ENCODE data around the gene ELAVL4. TPM values are rescaled to one million over a fixed set of nuclear protein-coding genes. Genes with fewer than 3 reads are reported as not detected.

The ELAVL4 gene
- total RNA-seq, 1 experiment from 2014 or later, result not detected

- intact Hi-C loops (cut with micrococcal nuclease), result no loop called here
- no TSS peak for BruUV-seq (replicated peaks)
- Histone ChIP-seq H3K4me1 (ENCODE audit: control insufficient read depth in 1 of 2, insufficient read depth in 2 of 2, low read length in 2 of 2) (no peaks in the 10 kb centered on the region), H3K4me3 (replicated peaks in 1 of 2; ENCODE audit: low read depth in 1 of 2, low read length in 2 of 2) (no peak overlapping the region), H3K36me3 (ENCODE audit: control insufficient read depth in 1 of 2, insufficient read depth in 2 of 2, low read length in 2 of 2) (no peaks in the 10 kb centered on the region), H4K20me1 (ENCODE audit: insufficient read depth) (no peaks in the 10 kb centered on the region), H3K27ac (ENCODE audit: low read depth, low read length) (no peak overlapping the region), H3K79me2 (ENCODE audit: insufficient read depth, low read length) (no peaks in the 10 kb centered on the region), H3K9me3 (ENCODE audit: control insufficient read depth in 1 of 2, insufficient read depth in 1 of 2, low read depth in 1 of 2, low read length in 2 of 2) (no peaks in the 10 kb centered on the region), H3K9ac (ENCODE audit: low read length) (no peak overlapping the region), H3K4me2 (ENCODE audit: low read length) (no peak overlapping the region), H3K27me3 (ENCODE audit: insufficient read depth, low read length) (no peaks in the 10 kb centered on the region; the same call in 1 of the 2 replicates), H2AFZ (ENCODE audit: low read depth, low read length, poor library complexity, severe bottlenecking) (no peak overlapping the region), H3K9me2 (ENCODE audit: insufficient read depth) (no peaks in the 10 kb centered on the region)
- ATAC-seq (no peak), DNase-seq (ENCODE audit: low read depth, low spot score) (no peak)
- ChIA-PET CTCF (no interaction called here), RAD21 (ENCODE audit: low non-redundant PET in 1 of 2, low total read pairs in 2 of 2, uncharacterized antibody in 2 of 2, unreplicated experiment in 2 of 2) (no interaction called here), POLR2A (no interaction called here)
- no peak for TF ChIP-seq SRF (IDR thresholded peaks at IDR 0.05; ENCODE audit: low read depth)
- no peak for TF ChIP-seq ZBTB33 (IDR thresholded peaks at IDR 0.05; ENCODE audit: extremely low read depth, insufficient replicate concordance, low read length)
- TF ChIP-seq CTCF (IDR thresholded peaks at IDR 0.05 in 2 of 3, conservative IDR thresholded peaks at IDR 0.05 in 1 of 3; ENCODE audit: borderline replicate concordance in 1 of 3, insufficient read depth in 1 of 3, low read depth in 2 of 3, low read length in 2 of 3), result no peak
- TF ChIP-seq RAD21 (IDR thresholded peaks at IDR 0.05; ENCODE audit: low read depth), result no peak
- no peak for TF ChIP-seq ELF1 (IDR thresholded peaks at IDR 0.05; ENCODE audit: borderline replicate concordance, low read depth)
Measured at GRCh38 chr1:50236656-50237055, 127.9 kb downstream of the ELAVL4 start.

- no peak overlapping the region for H3K4me2 ChIP-seq (ENCODE audit: low read length)
- no peak for DNase-seq (ENCODE audit: low read depth, low spot score)
- H3K9ac ChIP-seq (ENCODE audit: low read length), result no peak overlapping the region
- no peaks in the 10 kb centered on the region for H3K79me2 ChIP-seq (ENCODE audit: insufficient read depth, low read length)
- H3K9me3 ChIP-seq (ENCODE audit: control insufficient read depth in 1 of 2, insufficient read depth in 1 of 2, low read depth in 1 of 2, low read length in 2 of 2), result no peaks in the 10 kb centered on the region
- H3K4me3 ChIP-seq (replicated peaks in 1 of 2; ENCODE audit: low read depth in 1 of 2, low read length in 2 of 2), result no peak overlapping the region
- H3K9me2 ChIP-seq (ENCODE audit: insufficient read depth), result no peaks in the 10 kb centered on the region
- no peak overlapping the region for H3K27ac ChIP-seq (ENCODE audit: low read depth, low read length)
- ChIA-PET CTCF (no interaction called here), RAD21 (ENCODE audit: low non-redundant PET in 1 of 2, low total read pairs in 2 of 2, uncharacterized antibody in 2 of 2, unreplicated experiment in 2 of 2) (no interaction called here), POLR2A (no interaction called here)
- no peaks in the 10 kb centered on the region for H3K4me1 ChIP-seq (ENCODE audit: control insufficient read depth in 1 of 2, insufficient read depth in 2 of 2, low read length in 2 of 2)
- H2AFZ ChIP-seq (ENCODE audit: low read depth, low read length, poor library complexity, severe bottlenecking), result no peak overlapping the region
- H3K36me3 ChIP-seq (ENCODE audit: control insufficient read depth in 1 of 2, insufficient read depth in 2 of 2, low read length in 2 of 2), result no peaks in the 10 kb centered on the region
- TF ChIP-seq ZFX (IDR thresholded peaks at IDR 0.05) (no peak), TCF7L2 (IDR thresholded peaks at IDR 0.05; ENCODE audit: borderline replicate concordance, extremely low read depth, insufficient read depth, insufficient read length) (no peak), JUND (IDR thresholded peaks at IDR 0.05) (no peak), YY1 (IDR thresholded peaks at IDR 0.05; ENCODE audit: extremely low read depth, insufficient replicate concordance, low read depth, low read length) (no peak), CBX3 (IDR thresholded peaks at IDR 0.05; ENCODE audit: low read depth) (no peak), ELF1 (IDR thresholded peaks at IDR 0.05; ENCODE audit: borderline replicate concordance, low read depth) (no peak), ATF3 (IDR thresholded peaks at IDR 0.05) (no peak), ZBTB33 (IDR thresholded peaks at IDR 0.05; ENCODE audit: extremely low read depth, insufficient replicate concordance, low read length) (no peak), CEBPB (IDR thresholded peaks at IDR 0.05; ENCODE audit: low read depth) (no peak)
- no peak for ATAC-seq
- H3K27me3 ChIP-seq (ENCODE audit: insufficient read depth, low read length), result no peaks in the 10 kb centered on the region; the same call in 1 of the 2 replicates
- H4K20me1 ChIP-seq (ENCODE audit: insufficient read depth), result no peaks in the 10 kb centered on the region
- intact Hi-C loops (cut with micrococcal nuclease), result no loop called here
- BruUV-seq (replicated peaks), result no TSS peak
Measured at GRCh38 chr1:50237056-50237455, 128.3 kb downstream of the ELAVL4 start.

All from HCT116 (cell line).